Stimulated activated CD8-positive, alpha-beta memory T cell treated with anti-CD3 and anti-CD28 coated beads, Interleukin-7, amount 100 ng/mL, for 1 hour (primary cell): ENCODE data around the gene BABAM1.

Experiments
- DNase-seq, 2 donors: peaks; one replicate each; pipeline ENCODE4 v3.0.0-alpha.2; 2020; ENCODE audit warnings: low read depth in 2 of 2

BABAM1 gene

DNA sequence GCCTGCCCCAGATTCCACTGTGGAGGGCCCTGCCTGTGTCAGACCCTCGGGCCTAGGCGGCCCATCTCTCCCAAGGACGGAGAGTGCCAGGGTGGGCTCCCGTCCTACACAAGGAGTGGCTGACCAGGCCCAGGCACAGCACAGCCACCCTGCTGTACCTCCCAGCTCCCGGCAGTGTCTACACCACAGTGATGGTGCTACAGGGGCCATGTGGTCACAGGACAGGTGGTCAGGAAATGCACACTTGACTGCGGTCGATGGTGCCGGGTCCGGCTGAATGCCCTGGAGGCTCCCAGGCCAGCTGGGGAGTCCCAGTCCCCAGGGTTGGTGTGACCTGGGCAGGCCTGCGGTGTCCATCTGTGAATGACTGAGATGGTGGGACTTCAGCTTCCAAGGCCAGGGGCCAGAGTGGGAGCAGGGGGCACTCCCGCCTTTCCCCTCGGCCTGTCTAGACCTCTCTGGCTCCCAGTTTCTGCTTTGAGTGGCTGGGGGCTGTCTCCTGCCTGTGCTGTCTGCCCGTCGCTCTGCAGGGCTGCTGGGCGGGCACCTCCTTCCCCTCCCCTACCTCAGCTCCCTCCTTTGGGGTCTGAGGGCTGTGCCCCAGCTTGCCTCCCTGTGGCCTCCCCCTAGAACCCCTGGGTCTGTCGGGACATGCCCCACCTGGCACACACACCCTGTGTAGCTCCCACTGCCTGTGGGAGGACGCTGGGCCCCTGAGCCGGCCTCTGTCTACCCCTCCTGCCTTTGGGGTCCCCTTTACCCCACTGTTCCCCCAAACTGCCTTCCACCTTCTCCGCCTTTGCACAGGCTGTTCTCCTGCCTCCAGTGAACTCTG is 54.6 kb downstream of the BABAM1 start:
- no peak for DNase-seq

DNA sequence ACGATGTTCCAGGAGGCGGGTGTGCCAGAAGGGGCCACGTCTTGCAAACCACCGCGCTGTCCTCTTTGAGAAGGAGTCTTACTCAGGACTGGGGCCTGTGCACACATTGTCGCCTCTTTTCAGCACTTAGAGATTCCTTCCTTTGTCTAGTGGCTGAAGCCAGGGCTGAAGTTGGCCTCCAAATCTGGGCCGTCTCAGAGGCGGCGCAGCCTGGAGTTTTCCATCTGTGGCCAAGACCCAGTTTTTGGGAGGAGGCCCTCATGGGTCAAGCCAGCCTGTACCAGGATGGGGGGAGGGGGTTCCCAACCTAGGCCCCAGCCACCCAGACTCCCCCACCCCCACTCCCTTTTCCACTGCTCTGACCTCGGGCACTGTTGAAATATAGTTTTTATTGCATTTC is 55.6 kb downstream of the BABAM1 start:
- no peak for DNase-seq

DNA sequence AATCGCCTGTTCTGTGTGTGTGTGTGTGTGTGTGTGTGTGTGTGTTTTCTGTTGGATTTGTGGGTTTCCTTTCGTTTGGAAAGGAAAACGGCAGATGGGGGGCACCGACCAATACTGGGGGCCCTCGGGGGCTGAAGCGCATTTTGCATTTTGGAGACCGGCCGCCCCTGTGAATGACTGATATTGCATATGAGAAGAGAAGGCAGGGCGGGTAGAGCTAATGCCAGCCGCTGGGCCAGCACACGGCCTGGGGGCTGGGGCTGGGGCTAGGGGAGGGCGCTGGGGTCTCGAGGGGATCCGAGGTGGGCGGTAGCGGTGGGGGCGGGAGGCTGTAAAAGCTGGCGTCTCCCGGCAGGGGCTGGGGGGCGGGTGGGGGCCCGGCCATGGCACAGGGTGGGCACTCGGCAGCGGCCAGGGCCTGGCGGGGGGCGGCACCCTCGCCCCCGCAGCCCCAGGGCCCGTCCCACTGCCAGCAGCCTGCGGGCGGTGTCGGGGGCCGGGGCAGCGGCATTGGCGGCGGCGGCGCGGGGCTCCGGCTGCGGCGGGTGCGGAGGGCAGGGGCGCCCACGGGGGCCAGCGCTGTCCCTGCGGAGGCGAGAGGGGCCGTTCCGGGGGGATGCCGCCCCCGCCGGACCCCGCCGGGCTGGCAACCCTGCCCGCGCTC is 56.2 kb downstream of the BABAM1 start:
- DNase-seq, result no peak

DNA sequence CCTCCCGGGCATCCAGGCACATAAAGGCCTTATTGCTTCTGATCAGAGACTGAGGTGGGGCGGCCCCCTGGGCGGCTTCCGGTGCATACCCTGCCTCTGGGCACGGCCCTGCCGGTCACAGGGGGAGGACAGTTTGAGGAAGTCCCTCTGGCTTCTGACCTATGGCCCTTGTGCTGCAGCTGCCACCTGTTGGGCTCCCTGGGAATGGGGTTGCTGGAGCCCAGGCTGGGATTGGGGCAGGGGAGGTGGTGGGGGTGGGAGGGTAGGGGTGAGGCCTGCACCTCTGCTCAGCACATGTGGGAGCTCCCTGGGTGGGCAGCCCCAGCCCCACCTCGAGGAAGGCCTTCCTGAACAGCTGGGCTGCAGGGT is 56.7 kb downstream of the BABAM1 start:
- no peak for DNase-seq

DNA sequence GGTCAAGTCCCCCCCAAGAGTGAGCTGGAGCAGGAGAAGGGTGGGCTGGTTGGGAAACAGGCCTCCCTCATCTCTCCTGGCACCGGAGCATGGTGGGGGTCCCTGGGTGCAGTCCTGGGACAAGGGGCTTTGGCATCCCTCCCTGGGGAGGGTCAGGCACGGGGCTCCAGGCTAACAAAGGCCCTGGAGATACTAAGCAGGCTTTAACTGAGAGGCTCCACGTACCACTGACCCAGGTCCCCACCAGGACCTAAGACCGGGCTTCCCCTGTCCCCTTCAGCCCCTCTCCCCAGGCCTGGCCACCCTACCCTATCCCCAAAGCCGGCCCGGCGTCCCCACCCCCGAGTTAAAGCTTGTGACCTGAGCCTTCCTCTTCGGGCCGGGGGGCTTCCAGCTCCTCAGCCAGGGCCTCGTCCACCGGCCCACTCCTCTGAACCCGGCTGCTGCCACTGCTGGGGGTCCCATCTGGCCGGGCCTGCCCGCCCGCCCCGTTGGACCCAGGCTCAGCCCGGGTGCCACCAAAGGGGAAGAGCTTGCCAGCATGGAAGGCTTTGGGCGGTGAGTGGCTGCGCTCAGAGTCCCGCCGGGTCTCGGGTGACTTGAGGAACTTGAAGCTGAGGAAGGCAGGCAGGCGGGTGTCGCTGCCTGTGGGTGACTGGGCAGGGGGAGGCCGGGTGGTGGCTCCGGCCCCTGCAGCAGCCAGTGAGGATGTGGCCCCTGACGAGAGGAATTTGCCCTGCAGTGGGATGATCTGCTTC is 57.3 kb downstream of the BABAM1 start:
- DNase-seq, result no peak

DNA sequence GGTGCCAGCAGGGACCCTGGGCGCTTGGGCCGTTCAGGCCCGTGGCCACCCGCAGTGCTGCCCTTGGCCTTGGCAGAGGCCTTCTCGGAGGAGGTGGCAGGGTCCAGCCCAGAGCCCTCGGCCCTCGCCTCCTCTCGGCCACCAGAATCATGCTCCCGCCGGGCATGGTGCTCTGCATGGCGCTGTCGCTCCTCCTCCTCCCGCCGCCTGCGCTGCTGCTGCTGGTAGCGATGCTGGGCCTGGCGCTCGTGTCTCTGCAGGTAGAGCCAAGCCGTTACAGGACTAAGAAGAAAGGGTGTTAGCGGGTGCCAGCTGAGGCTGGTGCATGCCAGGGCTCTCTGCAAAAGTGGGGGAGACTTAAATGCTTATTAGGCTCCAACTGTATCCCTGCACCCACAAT is 57.9 kb downstream of the BABAM1 start:
- DNase-seq, result no peak

DNA sequence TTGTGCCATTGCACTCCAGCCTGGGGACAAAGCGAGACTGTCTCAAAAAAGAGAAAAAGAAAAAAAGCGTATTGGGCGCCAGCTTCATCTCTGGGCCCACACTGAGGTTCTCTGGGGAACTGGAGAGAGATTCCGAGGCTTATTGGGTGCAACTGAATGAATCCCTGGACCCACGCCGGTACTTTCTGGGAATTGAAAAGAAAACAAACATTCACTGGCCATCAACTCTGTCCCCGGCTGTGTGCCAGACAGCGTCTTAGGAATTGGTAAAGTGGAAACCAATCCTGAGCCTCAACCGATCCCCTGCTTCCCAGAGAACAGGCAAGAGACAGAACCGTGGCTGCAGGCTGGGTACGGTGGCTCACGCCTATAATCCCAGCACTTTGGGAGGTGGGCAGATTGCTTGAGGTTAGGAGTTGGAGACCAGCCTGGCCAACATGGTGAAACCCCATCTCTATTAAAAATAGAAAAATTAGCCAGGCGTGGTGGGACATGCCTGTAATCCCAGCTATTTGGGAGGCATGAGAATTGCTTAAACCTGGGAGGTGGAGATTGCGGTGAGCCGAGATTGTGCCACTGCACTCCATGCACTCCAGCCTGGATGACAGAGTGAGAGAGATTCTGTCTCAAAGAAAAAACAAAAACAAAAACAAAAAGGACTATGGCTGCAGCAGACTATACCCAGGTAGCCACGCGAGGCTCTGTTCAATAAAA is 58.8 kb downstream of the BABAM1 start:
- DNase-seq, result no peak

DNA sequence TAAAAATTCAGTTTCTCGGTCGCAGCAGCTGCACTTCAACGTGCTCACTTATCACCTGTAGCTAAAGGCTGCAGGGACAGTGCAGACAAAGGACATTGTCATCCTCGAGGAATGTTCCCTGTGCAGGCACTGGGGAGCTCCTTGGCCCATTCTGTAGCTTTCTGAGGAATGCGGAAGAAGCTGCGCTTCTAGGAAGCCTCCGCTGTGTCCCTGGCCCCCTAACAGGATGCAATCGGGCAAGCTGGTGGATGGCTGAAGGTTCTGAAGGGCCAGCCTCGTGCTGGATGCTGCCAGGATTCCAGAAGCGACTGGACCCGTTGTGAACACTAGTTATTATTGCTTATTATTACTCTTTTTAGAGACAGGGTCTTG is 59.3 kb downstream of the BABAM1 start:
- no peak for DNase-seq

DNA sequence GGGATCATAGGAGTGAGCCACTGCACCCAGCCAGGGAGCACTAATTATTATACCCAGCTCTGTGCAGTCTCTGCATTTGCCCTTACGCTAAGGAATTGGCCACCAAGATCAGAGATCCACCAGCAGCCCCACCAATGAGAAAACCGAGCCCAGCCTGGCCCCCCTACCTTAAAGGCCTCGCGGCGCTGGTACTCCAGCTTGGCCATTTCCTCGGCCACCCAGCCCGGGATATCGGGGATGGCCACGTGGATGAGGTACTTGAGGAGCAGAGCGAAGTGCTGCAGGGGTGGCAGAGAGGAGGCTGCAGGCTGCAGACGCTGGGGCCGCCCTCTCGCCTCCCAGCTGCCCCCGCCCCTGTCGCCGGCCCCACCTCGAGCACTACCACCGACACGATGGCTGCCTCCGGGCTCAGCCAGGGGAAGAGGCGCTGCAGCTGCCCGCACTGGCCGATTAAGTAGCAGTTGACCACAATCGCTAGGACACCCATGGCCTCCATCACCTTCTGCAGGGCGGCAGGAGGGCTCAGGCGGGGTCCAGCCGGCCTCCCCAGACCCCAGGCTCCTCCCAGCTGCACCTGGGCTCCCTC is 59.9 kb downstream of the BABAM1 start:
- DNase-seq, result no peak

DNA sequence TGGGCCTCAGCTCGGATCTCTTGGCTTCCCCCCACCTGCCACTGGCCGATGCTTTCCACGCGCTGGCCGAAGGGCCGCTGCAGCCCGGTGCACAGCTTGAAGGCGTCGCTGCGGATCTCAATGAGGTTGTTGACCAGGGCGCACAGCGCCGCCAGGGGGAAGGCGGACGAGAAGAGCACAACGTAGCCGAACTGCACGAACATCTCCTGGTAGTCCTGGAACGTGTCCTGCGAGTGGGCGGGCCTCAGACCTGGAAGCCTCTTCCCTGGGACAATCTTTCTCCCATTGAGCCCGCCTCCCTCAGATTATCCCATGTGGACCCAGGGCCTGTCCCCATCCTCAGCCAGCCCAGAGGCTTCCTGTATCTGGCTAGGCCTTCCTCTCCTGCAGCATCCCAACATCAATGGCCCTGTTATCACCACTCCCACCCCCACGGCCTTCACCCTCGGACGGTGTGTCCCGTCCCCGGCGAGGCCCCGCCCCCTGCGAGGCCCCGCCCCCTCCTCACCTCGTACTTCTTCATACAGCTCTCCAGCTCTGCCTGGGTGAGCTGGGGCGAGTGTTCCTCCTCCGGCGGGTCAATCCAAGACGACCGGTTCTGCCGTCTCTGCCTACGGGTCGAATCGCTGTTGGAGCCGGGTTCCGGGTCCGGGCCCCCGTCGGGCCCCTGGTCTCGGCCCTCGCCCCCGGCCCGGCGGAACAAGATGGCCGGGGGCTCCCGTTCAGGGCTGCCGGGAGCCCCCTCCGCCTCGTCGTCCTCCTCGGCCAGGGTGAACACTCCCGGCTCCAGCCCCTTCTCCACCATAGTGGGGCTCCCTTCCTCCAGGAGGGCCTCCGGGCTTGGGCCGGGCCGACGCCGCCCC is 60.6 kb downstream of the BABAM1 start:
- no peak for DNase-seq
